HepG2 (cell line): ENCODE measurements around the gene PUM1. TPM values are rescaled to one million over a fixed set of nuclear protein-coding genes. Genes with fewer than 3 reads are reported as not detected.
"Not testable (repeated sequence)": the region's sequence is repeated elsewhere in the genome, so short reads cannot be mapped to it uniquely, and the experiment has no call there.

Experiments used
- ATAC-seq: fragments of 200-7000 bp; cut with Tn5 transposase; 3 replicates; pipeline ENCODE4 v1.9.1; 2020; ENCODE audit warnings: mild to moderate bottlenecking, moderate library complexity
- BruUV-seq: library from RNA; stranded (reverse); fragments of 400-500 nt; replicated peaks from 2 replicates; lab custom pipeline; 2021; lab: Mats Ljungman, UMichigan
- CTCF ChIA-PET: fragments of 300-600 bp; formaldehyde crosslinking; extraction: SDS; loops from one replicate; lab custom pipeline; 2021; ENCODE audit warnings: low total read pairs, inconsistent platforms, low intra/inter-chr PET ratio; lab: Yijun Ruan, JAX
- POLR2A ChIA-PET: fragments of 350-600 bp; sonication (Branson Sonifier 250); formaldehyde crosslinking; loops from one replicate; lab custom pipeline; 2020; ENCODE audit warnings: antibody characterized with exemption, inconsistent platforms; lab: Yijun Ruan, JAX
- DNase-seq: peaks from one replicate; pipeline ENCODE4 v3.0.0-alpha.2; 2015; ENCODE audit warnings: low spot score
- FAIRE-seq: peaks from 3 replicates; lab custom pipeline; 2011; peaks lifted over from hg19 to GRCh38; lab: Jason Lieb, UNC
- H2AFZ ChIP-seq: one replicate; pipeline ENCODE4 v1.6.1; 2011; ENCODE audit warnings: low read length, inconsistent platforms
- H3K27ac ChIP-seq: fragments of 300-600 bp; 3 replicates; pipeline ENCODE4 v1.8.0; 2011; ENCODE audit warnings: mixed run types, mild to moderate bottlenecking, mixed read lengths, low read length, inconsistent platforms; ENCODE audit not compliant: insufficient read depth; ENCODE audit errors: extremely low read length
- H3K27me3 ChIP-seq, 2 experiments: fragments of 200-600 bp in 1 of 2; 2 replicates in 1 of 2; 3 replicates in 1 of 2; pipeline versions ENCODE4 v1.6.0 to v1.8.0; 2011; ENCODE audit warnings: low read length in 2 of 2, mild to moderate bottlenecking in 2 of 2, moderate library complexity in 2 of 2, inconsistent platforms in 1 of 2; ENCODE audit not compliant: insufficient read depth in 2 of 2, control insufficient read depth in 1 of 2
- H3K36me3 ChIP-seq, 2 experiments: fragments of 200-600 bp in 1 of 2; replicated peaks in 1 of 2; 2 replicates in 1 of 2; 3 replicates in 1 of 2; pipeline versions ENCODE4 v1.5.1 to v1.8.0; 2011; ENCODE audit warnings: low read length in 2 of 2, inconsistent platforms in 1 of 2; ENCODE audit not compliant: insufficient read depth in 2 of 2, control insufficient read depth in 1 of 2
- H3K4me1 ChIP-seq: 2 replicates; pipeline ENCODE4 v1.5.1; 2012; ENCODE audit warnings: low read length, inconsistent platforms; ENCODE audit not compliant: insufficient read depth
- H3K4me2 ChIP-seq: 2 replicates; pipeline ENCODE4 v1.6.0; 2011; ENCODE audit warnings: low read depth, low read length, inconsistent platforms
- H3K4me3 ChIP-seq, 3 experiments: fragments of 200-600 bp in 1 of 3; sonication (generic), shearing (Covaris generic) in 1 of 3; replicated peaks in 1 of 3; 2 replicates each; pipeline ENCODE4 v1.5.1; 2011 to 2016; ENCODE audit warnings: low read length in 3 of 3, inconsistent platforms in 2 of 3, low read depth in 2 of 3, mild to moderate bottlenecking in 2 of 3, control low read depth in 1 of 3, mixed read lengths in 1 of 3; ENCODE audit not compliant: insufficient read depth in 1 of 3
- H3K79me2 ChIP-seq: one replicate; pipeline ENCODE4 v1.6.1; 2011; ENCODE audit warnings: low read length, inconsistent platforms; ENCODE audit not compliant: insufficient read depth
- H3K9ac ChIP-seq: 2 replicates; pipeline ENCODE4 v1.6.0; 2011; ENCODE audit warnings: mild to moderate bottlenecking, low read depth, low read length, inconsistent platforms; ENCODE audit not compliant: insufficient read depth
- H3K9me3 ChIP-seq: 2 replicates; pipeline ENCODE4 v1.5.1; 2012; ENCODE audit warnings: mild to moderate bottlenecking, low read length
- H4K20me1 ChIP-seq: 2 replicates; pipeline ENCODE4 v1.6.0; 2011; ENCODE audit warnings: inconsistent platforms, mild to moderate bottlenecking, low read length, moderate library complexity; ENCODE audit not compliant: insufficient read depth
- ELK4 ChIP-seq: sonication (generic); formaldehyde crosslinking; IDR thresholded peaks from 2 replicates; pipeline ENCODE4 v1.9.0; 2021; ENCODE audit warnings: missing genetic modification reagents, borderline replicate concordance
- FOXK1 ChIP-seq: sonication (generic); formaldehyde crosslinking; IDR thresholded peaks from 2 replicates; pipeline ENCODE4 v1.4.0; 2020; ENCODE audit warnings: low read depth, missing genetic modification reagents, borderline replicate concordance
- HOXA9 ChIP-seq: sonication (generic); formaldehyde crosslinking; IDR thresholded peaks from 2 replicates; pipeline ENCODE4 v1.8.1; 2022; ENCODE audit warnings: missing genetic modification reagents, mild to moderate bottlenecking, moderate library complexity, borderline replicate concordance
- MBD4 ChIP-seq: IDR thresholded peaks from 2 replicates; pipeline ENCODE4 v1.6.1; 2012; ENCODE audit warnings: low read length, inconsistent platforms, borderline replicate concordance
- NFKBIZ ChIP-seq: IDR thresholded peaks from 2 replicates; pipeline ENCODE4 v1.6.1; 2018; ENCODE audit warnings: missing genetic modification reagents, missing compliant biosample characterization
- ZNF414 ChIP-seq: sonication (generic); formaldehyde crosslinking; IDR thresholded peaks from 2 replicates; pipeline ENCODE4 v1.5.0; 2020; ENCODE audit warnings: missing genetic modification reagents
- ZNF431 ChIP-seq: sonication (generic); formaldehyde crosslinking; IDR thresholded peaks from 2 replicates; pipeline ENCODE4 v1.9.0; 2022; ENCODE audit warnings: missing genetic modification reagents, low read depth, mild to moderate bottlenecking, borderline replicate concordance
- ZNF644 ChIP-seq: IDR thresholded peaks from 2 replicates; pipeline ENCODE4 v1.6.1; 2016; ENCODE audit warnings: low read depth
- ZNF784 ChIP-seq: sonication (generic); formaldehyde crosslinking; IDR thresholded peaks from 2 replicates; pipeline ENCODE4 v1.5.1; 2020; ENCODE audit warnings: missing genetic modification reagents, mild to moderate bottlenecking, borderline replicate concordance
- WGBS: methylation state at CpG from one replicate; pipeline ENCODE4 v1.1.6; 2017; ENCODE audit warnings: low lambda C conversion rate; 5-methylcytosine and 5-hydroxymethylcytosine counted together
- in situ Hi-C: cut with HindIII; loops from 2 replicates; pipeline ENCODE4 v1.10.0; 2017; ENCODE audit warnings: low pct_unique_long_range_greater_than_20kb; ENCODE audit not compliant: extremely low pct_ligation_motif_present
- intact Hi-C: fragments of 100-400 bp; cut with micrococcal nuclease; formaldehyde crosslinking; loops from one replicate; pipeline ENCODE4 v1.10.0; 2022; ENCODE audit not compliant: unreplicated experiment
- polyA plus RNA-seq, 8 experiments: library from polyadenylated mRNA; depleted of rRNA in 3 of 8; stranded (reverse) in 7 of 8; unstranded in 1 of 8; fragments of >200 nt; fragmentation: Illumina TruSeq in 4 of 8; extraction: Trizol in 4 of 8; gene quantifications; 2 replicates each; pipeline versions ENCODE4 v1.2.1 to v1.2.3, GENCODE V29; 2011 to 2016; ENCODE audit warnings: low read depth in 4 of 8, missing spikeins in 1 of 8, mixed read lengths in 1 of 8; ENCODE audit not compliant: insufficient read depth in 1 of 8
- total RNA-seq, 5 experiments: library from RNA; depleted of rRNA; stranded (reverse); fragments of >200 nt; fragmentation: Illumina TruSeq; extraction: Trizol; gene quantifications; 2 replicates each; pipeline ENCODE4 v1.2.3, GENCODE V29; 2016; ENCODE audit warnings: low read depth in 1 of 5
- TF ChIP-seq, protein P1 (sequence below): IDR thresholded peaks from 2 replicates; pipeline ENCODE4 v1.6.1; 2016; ENCODE audit warnings: missing compliant biosample characterization, missing genetic modification reagents, borderline replicate concordance

PUM1 gene
- total and polyA plus RNA-seq, 2 of the 13 experiments (the other 11 are each of a cell fraction or from before 2014, with no cell fraction given) = 64.7 to 91.0 TPM

GRCh38 chr1:31047507-31047906 lies 18.0 kb downstream of the PUM1 start:
- H3K9ac ChIP-seq, in situ Hi-C loops, H3K4me2 ChIP-seq, H3K9me3 ChIP-seq, H3K4me3 ChIP-seq, BruUV-seq, FAIRE-seq, H2AFZ ChIP-seq, intact Hi-C loops, DNase-seq, H3K27me3 ChIP-seq, H3K27ac ChIP-seq, CTCF ChIA-PET, ATAC-seq, POLR2A ChIA-PET: not testable (repeated sequence)
- Histone ChIP-seq H4K20me1 (peaks cover 93% of the 10 kb centered on the region), H3K4me1 (peaks cover 37% of the 10 kb centered on the region), H3K36me3 (peaks cover 12 to 51% of the 10 kb centered on the region in 2 experiments), H3K79me2 (peaks cover 87% of the 10 kb centered on the region)
- WGBS = 91% methylated on average over 5 of the region's 5 CpGs

- Histone ChIP-seq H4K20me1 (peaks cover 94% of the 10 kb centered on the region), H3K36me3 (peaks cover 8 to 46% of the 10 kb centered on the region in 2 experiments), H2AFZ (no peak overlapping the region), H3K4me3 (no peak overlapping the region), H3K79me2 (peaks cover 91% of the 10 kb centered on the region), H3K27ac (no peak overlapping the region), H3K4me1 (peaks cover 56% of the 10 kb centered on the region), H3K4me2 (no peak overlapping the region), H3K27me3 (no peaks in the 10 kb centered on the region), H3K9ac (no peak overlapping the region), H3K9me3 (no peaks in the 10 kb centered on the region)
- 90% methylated on average over 2 of the region's 2 CpGs for WGBS
- ATAC-seq (no peak), DNase-seq (no peak), FAIRE-seq (no peak)
- TSS peak; percentile 37 for BruUV-seq
- TF ChIP-seq NFKBIZ (CRISPR knock-in tag) (no peak), ZNF431 (CRISPR knock-in tag) (no peak), MBD4 (no peak), ZNF784 (CRISPR knock-in tag) (no peak), ZNF644 (CRISPR knock-in tag) (no peak), FOXK1 (CRISPR knock-in tag) (no peak), HOXA9 (CRISPR knock-in tag) (no peak), ZNF414 (CRISPR knock-in tag) (no peak), ELK4 (no peak)
- TF ChIP-seq, protein P1, sequence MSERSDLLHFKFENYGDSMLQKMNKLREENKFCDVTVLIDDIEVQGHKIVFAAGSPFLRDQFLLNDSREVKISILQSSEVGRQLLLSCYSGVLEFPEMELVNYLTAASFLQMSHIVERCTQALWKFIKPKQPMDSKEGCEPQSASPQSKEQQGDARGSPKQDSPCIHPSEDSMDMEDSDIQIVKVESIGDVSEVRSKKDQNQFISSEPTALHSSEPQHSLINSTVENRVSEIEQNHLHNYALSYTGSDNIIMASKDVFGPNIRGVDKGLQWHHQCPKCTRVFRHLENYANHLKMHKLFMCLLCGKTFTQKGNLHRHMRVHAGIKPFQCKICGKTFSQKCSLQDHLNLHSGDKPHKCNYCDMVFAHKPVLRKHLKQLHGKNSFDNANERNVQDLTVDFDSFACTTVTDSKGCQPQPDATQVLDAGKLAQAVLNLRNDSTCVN (CRISPR knock-in tag) = no peak
- intact Hi-C loops = no loop called here
- in situ Hi-C loops = no loop called here
- ChIA-PET CTCF (no interaction called here), POLR2A (no interaction called here)
These were observed 21.9 kb downstream of the PUM1 start for GRCh38 chr1:31043631-31044030.
